Activated CD4-positive, alpha-beta T cell treated with anti-CD3 and anti-CD28 coated beads, Interleukin-2, amount 10 ng/mL, durations not matched to agents 24 days and 14 days (primary cell): ENCODE results near the gene SMOC2. TPM values are rescaled to one million over a fixed set of nuclear protein-coding genes. Genes with fewer than 3 reads are reported as not detected.
"Not testable (repeated sequence)": the region's sequence is repeated elsewhere in the genome, so short reads cannot be mapped to it uniquely, and the experiment has no call there.

ENCODE experiments used
- DNase-seq: peaks from one replicate; pipeline ENCODE4 v3.0.0; 2022
- H3K27ac Mint-ChIP-seq: one replicate; pipeline ENCODE4 v1.8.0; 2022; ENCODE audit warnings: mild to moderate bottlenecking, mixed read lengths
- H3K27me3 Mint-ChIP-seq: one replicate; pipeline ENCODE4 v1.8.0; 2022; ENCODE audit warnings: mixed read lengths
- H3K36me3 Mint-ChIP-seq: one replicate; pipeline ENCODE4 v1.8.0; 2022; ENCODE audit warnings: low read depth, mild to moderate bottlenecking, mixed read lengths
- H3K4me1 Mint-ChIP-seq: one replicate; pipeline ENCODE4 v1.8.0; 2021; ENCODE audit warnings: mixed read lengths
- H3K4me3 Mint-ChIP-seq: one replicate; pipeline ENCODE4 v1.8.0; 2022; ENCODE audit warnings: mild to moderate bottlenecking, moderate library complexity, mixed read lengths
- H3K9me3 Mint-ChIP-seq: one replicate; pipeline ENCODE4 v1.8.0; 2021; ENCODE audit warnings: mixed read lengths
- intact Hi-C: fragments of 100-400 bp; cut with micrococcal nuclease; formaldehyde crosslinking; loops from one replicate; pipeline ENCODE4 v1.15.1; 2023
- total RNA-seq: library from RNA; stranded (reverse); gene quantifications from 2 replicates; pipeline ENCODE4 v1.2.3, GENCODE V29; 2022

SMOC2 gene
- total RNA-seq, 1 donor from 2014 or later: not detected

- intact Hi-C loops, H3K27me3 Mint-ChIP-seq, H3K36me3 Mint-ChIP-seq, DNase-seq, H3K4me1 Mint-ChIP-seq, H3K27ac Mint-ChIP-seq, H3K4me3 Mint-ChIP-seq, H3K9me3 Mint-ChIP-seq: not testable (repeated sequence)
Measured at GRCh38 chr6:168677323-168677781, 236.4 kb downstream of the SMOC2 start.

DNA sequence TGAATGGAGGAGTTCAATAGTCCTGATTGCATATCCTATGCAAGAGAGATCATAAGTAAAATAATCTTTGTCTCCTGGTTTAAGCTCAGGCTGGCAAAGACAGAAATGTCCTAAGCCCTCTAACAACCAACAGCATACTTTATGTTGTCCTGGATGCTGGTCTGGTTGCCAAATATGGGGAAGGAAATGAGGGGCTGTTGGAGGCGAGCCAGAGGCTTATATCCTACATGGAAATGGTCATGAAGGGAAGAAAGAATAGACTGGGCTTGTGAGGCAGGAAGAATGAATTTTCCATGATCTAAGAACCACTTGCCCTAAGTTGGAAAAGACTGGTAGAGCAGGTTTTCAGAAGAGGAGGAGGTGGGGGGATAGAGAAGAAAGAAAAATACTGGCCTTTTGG lies 237.1 kb downstream of the SMOC2 start:
- no peaks in the 10 kb centered on the region for H3K4me1 Mint-ChIP-seq
- H3K27me3 Mint-ChIP-seq: no peaks in the 10 kb centered on the region
- no peaks in the 10 kb centered on the region for H3K9me3 Mint-ChIP-seq
- H3K27ac Mint-ChIP-seq: no peak overlapping the region
- no peak for DNase-seq
- H3K36me3 Mint-ChIP-seq: no peaks in the 10 kb centered on the region
- intact Hi-C loops: no loop called here
- H3K4me3 Mint-ChIP-seq: no peak overlapping the region

GRCh38 chr6:168678588-168678987 lies 237.6 kb downstream of the SMOC2 start:
- H3K36me3 Mint-ChIP-seq: no peaks in the 10 kb centered on the region
- no peak for DNase-seq
- H3K4me1 Mint-ChIP-seq: no peaks in the 10 kb centered on the region
- no peaks in the 10 kb centered on the region for H3K9me3 Mint-ChIP-seq
- intact Hi-C loops: no loop called here
- H3K27me3 Mint-ChIP-seq: no peaks in the 10 kb centered on the region
- no peak overlapping the region for H3K27ac Mint-ChIP-seq
- H3K4me3 Mint-ChIP-seq: no peak overlapping the region

GRCh38 chr6:168681748-168682147 lies 240.8 kb downstream of the SMOC2 start:
- no peak for DNase-seq
- Mint-ChIP-seq H3K9me3 (no peaks in the 10 kb centered on the region), H3K27me3 (no peaks in the 10 kb centered on the region), H3K27ac (no peak overlapping the region), H3K4me1 (no peaks in the 10 kb centered on the region), H3K36me3 (no peaks in the 10 kb centered on the region), H3K4me3 (no peak overlapping the region)
- intact Hi-C loops: no loop called here

- H3K4me1 Mint-ChIP-seq: no peaks in the 10 kb centered on the region
- no peak for DNase-seq
- H3K4me3 Mint-ChIP-seq: no peak overlapping the region
- intact Hi-C loops: no loop called here
- no peaks in the 10 kb centered on the region for H3K36me3 Mint-ChIP-seq
- H3K27ac Mint-ChIP-seq: no peak overlapping the region
- no peaks in the 10 kb centered on the region for H3K27me3 Mint-ChIP-seq
- H3K9me3 Mint-ChIP-seq: no peaks in the 10 kb centered on the region
Measured at GRCh38 chr6:168683621-168684020, 242.6 kb downstream of the SMOC2 start.

DNA sequence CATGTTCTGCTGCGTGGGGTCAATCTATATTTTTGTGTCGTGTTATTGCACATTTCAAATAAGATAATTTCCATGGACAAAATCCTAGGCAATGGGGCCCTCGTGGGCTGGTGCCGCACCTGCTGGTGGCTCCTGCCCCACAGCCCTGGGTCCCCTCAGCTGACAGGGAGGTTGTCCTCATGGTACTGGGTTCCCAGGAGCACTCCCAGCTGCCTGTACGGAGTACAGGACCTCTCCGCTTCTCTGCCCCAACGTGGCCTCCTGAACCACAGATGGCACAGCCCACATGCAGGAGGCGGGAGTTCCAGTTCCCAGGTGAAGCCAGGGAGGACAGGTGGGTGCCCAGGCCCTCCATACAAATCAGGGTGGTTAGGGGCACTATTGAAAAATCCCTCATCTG lies 243.5 kb downstream of the SMOC2 start:
- DNase-seq: no peak
- H3K4me3 Mint-ChIP-seq: no peak overlapping the region
- H3K27me3 Mint-ChIP-seq: no peaks in the 10 kb centered on the region
- intact Hi-C loops: no loop called here
- H3K9me3 Mint-ChIP-seq: no peaks in the 10 kb centered on the region
- no peaks in the 10 kb centered on the region for H3K36me3 Mint-ChIP-seq
- H3K27ac Mint-ChIP-seq: no peak overlapping the region
- no peaks in the 10 kb centered on the region for H3K4me1 Mint-ChIP-seq

DNA sequence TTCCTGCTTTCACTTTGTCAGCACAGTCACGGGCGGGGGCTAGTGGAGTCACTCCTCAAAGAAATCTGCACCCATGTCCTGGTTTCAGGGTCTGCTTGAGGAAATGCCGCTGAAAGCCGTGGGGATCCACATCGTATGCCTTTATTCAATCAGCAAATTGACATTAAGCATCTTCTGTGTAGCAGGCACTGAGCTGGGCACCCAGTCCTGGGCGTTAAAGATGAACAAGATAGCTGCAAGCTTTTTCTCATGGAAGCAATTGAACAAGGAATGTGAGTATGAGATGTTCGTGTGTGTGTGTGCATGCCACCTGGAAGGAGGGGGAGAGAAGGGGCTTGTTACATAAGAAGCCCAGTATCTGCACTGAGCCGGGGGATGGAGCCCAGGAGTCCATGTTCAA lies 243.9 kb downstream of the SMOC2 start:
- intact Hi-C loops: no loop called here
- H3K27me3 Mint-ChIP-seq: no peaks in the 10 kb centered on the region
- no peaks in the 10 kb centered on the region for H3K36me3 Mint-ChIP-seq
- H3K4me3 Mint-ChIP-seq: no peak overlapping the region
- no peak overlapping the region for H3K27ac Mint-ChIP-seq
- no peak for DNase-seq
- H3K9me3 Mint-ChIP-seq: no peaks in the 10 kb centered on the region
- no peaks in the 10 kb centered on the region for H3K4me1 Mint-ChIP-seq

GRCh38 chr6:168686029-168686738 lies 245.2 kb downstream of the SMOC2 start:
- no peak for DNase-seq
- H3K4me1 Mint-ChIP-seq: no peaks in the 10 kb centered on the region

DNA sequence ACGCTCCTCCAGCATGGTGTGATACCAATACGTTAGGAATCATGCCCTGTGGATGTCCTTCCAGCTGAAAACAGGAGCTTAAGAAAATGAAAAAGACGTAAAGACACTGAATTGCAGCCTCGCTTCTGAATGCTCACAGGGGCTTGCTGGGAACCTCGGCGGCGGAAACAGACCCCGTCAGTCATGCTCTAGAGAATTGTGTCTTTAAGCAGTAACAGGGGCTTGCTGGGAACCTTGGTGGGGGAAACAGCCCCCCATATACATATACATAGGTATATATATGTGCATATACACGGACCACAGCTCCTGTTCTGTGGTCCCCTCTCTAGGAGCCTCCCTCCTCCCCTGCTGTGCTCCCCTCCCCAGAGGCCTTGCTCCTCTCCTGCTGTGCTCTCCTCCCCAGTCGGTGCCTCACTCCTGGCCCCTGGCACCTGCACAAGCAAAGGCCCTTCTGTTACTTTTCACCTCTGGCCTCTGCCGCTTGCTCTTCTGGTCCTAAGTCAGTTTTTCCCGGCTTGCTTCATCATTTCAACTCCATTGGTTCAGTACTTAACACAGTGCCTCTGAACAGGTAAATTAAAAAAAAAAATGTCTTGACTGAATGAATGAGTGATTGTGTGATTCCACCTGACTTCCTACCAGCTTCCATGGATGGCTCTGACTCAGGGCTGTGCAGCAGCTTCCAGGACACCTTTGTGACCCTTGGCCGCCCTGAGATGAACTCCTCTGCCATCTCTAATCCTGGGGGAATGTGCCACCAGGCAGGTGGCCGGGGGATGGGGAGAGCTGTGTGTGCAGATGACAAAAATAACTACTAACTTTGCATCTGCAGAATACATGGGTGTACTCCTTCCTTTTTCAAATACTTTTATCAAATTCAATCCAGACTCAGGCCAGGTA lies 246.1 kb downstream of the SMOC2 start:
- intact Hi-C loops: no loop called here
- no peak overlapping the region for H3K27ac Mint-ChIP-seq
- H3K27me3 Mint-ChIP-seq: no peaks in the 10 kb centered on the region
- no peaks in the 10 kb centered on the region for H3K9me3 Mint-ChIP-seq
- H3K36me3 Mint-ChIP-seq: no peaks in the 10 kb centered on the region
- H3K4me1 Mint-ChIP-seq: no peaks in the 10 kb centered on the region
- H3K4me3 Mint-ChIP-seq: no peak overlapping the region
- DNase-seq: no peak

More at GRCh38 chr6:168686029-168686738, 245.2 kb downstream of the SMOC2 start:
- intact Hi-C loops: no loop called here
- Mint-ChIP-seq H3K27me3 (no peaks in the 10 kb centered on the region), H3K9me3 (no peaks in the 10 kb centered on the region), H3K36me3 (no peaks in the 10 kb centered on the region), H3K27ac (no peak overlapping the region), H3K4me3 (no peak overlapping the region)

DNA sequence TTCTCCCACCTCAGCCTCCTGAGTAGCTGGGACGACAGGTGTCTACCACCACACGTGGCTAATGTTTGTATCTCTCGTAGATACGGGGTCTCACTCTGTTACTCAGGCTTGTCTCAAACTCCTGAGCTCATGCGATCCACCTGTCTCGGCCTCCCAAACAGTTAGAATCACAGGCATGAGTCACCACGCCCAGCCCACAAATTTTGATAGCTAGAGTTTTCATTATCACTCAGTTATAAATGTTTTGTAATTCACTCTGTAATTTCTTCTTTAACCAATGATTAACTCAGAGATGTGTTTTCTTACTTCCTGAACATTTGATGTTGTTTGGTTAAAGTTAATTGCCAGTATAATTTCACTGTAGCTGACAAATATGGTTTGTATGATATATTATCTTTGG lies 249.3 kb downstream of the SMOC2 start:
- H3K4me1 Mint-ChIP-seq: no peaks in the 10 kb centered on the region
- H3K27me3 Mint-ChIP-seq: no peaks in the 10 kb centered on the region
- intact Hi-C loops: no loop called here
- H3K36me3 Mint-ChIP-seq: no peaks in the 10 kb centered on the region
- H3K9me3 Mint-ChIP-seq: no peaks in the 10 kb centered on the region
- DNase-seq: no peak
- H3K4me3 Mint-ChIP-seq: no peak overlapping the region
- no peak overlapping the region for H3K27ac Mint-ChIP-seq

DNA sequence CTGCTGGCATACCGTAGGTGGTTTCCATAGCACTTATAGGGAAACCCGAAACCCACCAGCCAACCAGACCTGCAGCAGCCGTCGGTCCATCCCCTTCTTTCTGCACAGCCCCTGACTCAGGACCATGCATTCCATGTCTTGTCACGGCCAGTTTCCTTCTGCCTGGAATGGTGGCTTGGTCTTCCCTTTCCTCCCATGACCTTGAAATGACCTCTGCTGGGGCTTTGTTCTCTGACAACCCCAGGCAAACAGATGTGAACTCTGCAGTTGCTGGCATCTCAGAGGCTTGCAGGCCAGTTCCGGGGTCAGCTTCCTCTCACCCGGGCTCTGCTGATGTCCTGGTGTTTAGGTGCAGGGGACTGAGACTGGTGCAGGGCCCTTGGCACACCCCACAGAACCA lies 250.8 kb downstream of the SMOC2 start:
- no peak overlapping the region for H3K27ac Mint-ChIP-seq
- no peaks in the 10 kb centered on the region for H3K9me3 Mint-ChIP-seq
- no peak for DNase-seq
- no peaks in the 10 kb centered on the region for H3K36me3 Mint-ChIP-seq
- no peaks in the 10 kb centered on the region for H3K27me3 Mint-ChIP-seq
- no peaks in the 10 kb centered on the region for H3K4me1 Mint-ChIP-seq
- H3K4me3 Mint-ChIP-seq: no peak overlapping the region
- intact Hi-C loops: no loop called here

- Mint-ChIP-seq H3K4me3 (no peak overlapping the region), H3K9me3 (no peaks in the 10 kb centered on the region), H3K4me1 (no peaks in the 10 kb centered on the region), H3K36me3 (no peaks in the 10 kb centered on the region), H3K27me3 (no peaks in the 10 kb centered on the region), H3K27ac (no peak overlapping the region)
- no peak for DNase-seq
- intact Hi-C loops: no loop called here
Measured at GRCh38 chr6:168692193-168692914, 251.4 kb downstream of the SMOC2 start.

- H3K27ac Mint-ChIP-seq, DNase-seq, H3K9me3 Mint-ChIP-seq, H3K36me3 Mint-ChIP-seq, intact Hi-C loops, H3K27me3 Mint-ChIP-seq, H3K4me3 Mint-ChIP-seq, H3K4me1 Mint-ChIP-seq: not testable (repeated sequence)
Measured at GRCh38 chr6:168692915-168693257, 251.9 kb downstream of the SMOC2 start.

DNA sequence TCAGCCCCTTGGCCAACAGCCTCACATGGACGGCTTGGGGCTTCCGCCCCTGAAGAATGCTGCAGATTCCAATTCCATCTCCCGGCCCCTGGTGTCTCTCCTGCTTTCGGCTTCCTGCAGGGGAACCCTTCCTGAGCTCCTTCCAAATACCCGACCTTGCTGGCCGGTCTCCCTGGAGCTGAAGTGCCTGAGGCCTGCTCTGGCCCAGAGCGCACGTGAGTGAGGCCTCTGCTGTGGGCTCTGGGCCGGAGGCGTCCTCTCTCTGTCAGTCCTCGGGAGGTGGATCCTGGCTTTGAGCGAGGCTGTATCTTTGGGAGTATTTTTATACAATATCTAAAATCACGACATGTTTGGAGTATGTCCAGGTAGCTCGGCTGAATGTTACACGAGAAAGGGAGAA lies 253.8 kb downstream of the SMOC2 start:
- H3K27ac Mint-ChIP-seq, DNase-seq, H3K4me3 Mint-ChIP-seq, H3K36me3 Mint-ChIP-seq, H3K9me3 Mint-ChIP-seq, H3K27me3 Mint-ChIP-seq, H3K4me1 Mint-ChIP-seq, intact Hi-C loops: not testable (repeated sequence)
